Measurements from ENCODE around the gene CCDC6.

Gene CCDC6

DNA sequence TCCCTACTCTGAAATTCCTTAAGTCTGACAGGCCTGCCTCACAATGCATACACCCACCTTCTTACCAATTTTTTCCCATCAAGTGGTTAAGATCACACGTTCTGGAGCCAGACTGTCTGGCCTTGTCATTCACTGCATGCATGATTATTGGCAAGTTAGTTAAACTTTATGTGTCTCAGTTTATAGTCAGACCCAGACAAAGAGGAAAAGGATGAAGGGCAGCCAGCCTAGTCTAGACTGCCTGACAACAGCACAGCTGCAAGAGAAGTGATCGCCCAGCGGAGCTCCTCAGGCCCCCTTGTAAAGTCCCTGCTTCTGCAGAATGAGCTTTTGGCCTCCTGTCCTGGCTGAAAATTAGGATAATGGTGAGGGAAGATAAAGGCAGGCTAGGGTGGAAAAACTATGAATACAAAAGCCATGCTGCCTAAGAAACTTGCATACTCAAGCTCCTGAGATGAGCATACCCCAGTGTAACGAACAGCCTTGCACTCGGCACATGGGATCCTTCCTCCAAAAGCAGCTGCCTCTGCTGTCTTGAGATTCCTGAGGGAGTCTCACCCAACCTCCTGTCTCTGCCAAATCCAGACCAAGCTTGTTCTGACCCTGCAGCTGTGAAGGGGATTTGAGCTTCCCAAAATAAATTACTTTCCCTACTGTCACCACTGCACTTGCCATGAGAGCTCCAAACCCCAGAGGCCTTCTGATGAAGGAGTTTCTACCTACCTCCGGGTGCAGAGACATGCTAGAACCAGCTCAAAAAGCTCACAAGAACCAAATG is 126.4 kb downstream of the CCDC6 start:
- TF ChIP-seq, protein P1, sequence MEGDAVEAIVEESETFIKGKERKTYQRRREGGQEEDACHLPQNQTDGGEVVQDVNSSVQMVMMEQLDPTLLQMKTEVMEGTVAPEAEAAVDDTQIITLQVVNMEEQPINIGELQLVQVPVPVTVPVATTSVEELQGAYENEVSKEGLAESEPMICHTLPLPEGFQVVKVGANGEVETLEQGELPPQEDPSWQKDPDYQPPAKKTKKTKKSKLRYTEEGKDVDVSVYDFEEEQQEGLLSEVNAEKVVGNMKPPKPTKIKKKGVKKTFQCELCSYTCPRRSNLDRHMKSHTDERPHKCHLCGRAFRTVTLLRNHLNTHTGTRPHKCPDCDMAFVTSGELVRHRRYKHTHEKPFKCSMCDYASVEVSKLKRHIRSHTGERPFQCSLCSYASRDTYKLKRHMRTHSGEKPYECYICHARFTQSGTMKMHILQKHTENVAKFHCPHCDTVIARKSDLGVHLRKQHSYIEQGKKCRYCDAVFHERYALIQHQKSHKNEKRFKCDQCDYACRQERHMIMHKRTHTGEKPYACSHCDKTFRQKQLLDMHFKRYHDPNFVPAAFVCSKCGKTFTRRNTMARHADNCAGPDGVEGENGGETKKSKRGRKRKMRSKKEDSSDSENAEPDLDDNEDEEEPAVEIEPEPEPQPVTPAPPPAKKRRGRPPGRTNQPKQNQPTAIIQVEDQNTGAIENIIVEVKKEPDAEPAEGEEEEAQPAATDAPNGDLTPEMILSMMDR (IDR thresholded peaks at IDR 0.05; ENCODE audit: extremely low read depth, missing control alignments): no peak
- no peak for DNase-seq (ENCODE audit: low spot score)

DNA sequence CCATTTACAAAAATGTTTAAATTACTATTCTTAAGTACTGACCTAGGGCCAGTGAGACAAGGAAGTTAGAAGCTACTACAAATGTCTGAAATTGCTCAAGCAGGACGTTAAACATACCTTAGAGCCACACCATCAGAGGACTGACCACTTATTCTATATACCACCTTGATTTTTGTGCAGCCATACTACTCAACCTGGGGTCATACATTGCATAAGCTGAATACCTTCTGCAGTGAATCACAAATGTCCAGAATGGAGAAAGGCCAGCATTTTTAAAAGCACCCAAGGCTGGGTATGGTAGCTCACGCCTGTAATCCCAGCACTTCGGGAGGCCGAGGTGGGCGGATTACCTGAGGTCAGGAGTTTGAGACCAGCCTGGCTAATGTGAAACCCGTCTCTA is 131.9 kb downstream of the CCDC6 start:
- DNase-seq (ENCODE audit: low spot score): no peak
- TF ChIP-seq, protein P1 (IDR thresholded peaks at IDR 0.05; ENCODE audit: extremely low read depth, missing control alignments): no peak

DNA sequence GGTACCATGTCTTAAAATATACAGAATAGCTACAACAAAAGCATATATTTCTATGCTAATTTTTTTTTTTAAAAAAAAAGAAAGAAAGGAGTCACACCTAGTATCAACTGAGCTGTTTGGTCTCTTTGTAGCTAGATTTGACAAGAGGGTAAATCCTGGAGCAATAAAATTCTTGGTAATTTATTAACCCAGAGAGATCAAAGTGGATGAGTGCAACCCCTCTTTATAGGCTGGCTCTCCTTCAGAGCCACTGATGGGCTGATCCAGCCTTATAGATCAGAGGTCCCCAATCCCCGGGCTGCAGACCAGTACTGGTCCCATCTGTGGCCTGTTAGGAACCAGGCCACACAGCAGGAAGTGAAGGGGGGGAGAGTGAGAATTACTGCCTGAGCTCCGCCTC is 133.3 kb downstream of the CCDC6 start:
- DNase-seq (ENCODE audit: low spot score): no peak
- TF ChIP-seq, protein P1 (IDR thresholded peaks at IDR 0.05; ENCODE audit: extremely low read depth, missing control alignments): no peak

DNA sequence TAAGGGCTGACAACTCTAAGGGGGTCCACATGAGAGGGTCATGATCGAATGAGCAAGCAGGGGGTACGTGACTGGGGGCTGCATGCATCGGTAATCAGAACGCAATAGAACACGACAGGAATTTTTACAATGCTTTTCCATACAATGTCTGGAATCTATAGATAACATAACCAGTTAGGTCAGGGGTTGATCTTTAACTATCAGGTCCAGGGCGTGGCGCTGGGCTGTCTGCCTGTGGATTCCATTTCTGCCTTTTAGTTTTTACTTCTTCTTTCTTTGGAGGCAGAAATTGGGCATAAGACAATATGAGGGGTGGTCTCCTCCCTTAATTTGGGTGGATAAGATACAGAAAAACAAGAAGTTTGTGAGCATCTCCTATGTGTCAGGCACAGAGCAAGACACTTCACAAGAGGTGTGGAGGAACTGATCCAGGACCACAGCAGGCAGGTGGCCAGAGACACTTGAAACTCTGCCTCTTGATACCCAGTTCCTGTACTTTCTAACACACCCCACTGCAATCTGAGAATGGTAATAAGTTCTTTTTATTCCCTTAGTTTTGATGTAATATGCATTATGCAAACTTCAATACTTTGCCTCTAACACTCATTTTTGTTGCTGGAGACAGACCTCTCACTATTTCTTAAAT is 135.1 kb downstream of the CCDC6 start:
- DNase-seq (ENCODE audit: low spot score): no peak
- TF ChIP-seq, protein P1 (IDR thresholded peaks at IDR 0.05; ENCODE audit: extremely low read depth, missing control alignments): no peak

DNA sequence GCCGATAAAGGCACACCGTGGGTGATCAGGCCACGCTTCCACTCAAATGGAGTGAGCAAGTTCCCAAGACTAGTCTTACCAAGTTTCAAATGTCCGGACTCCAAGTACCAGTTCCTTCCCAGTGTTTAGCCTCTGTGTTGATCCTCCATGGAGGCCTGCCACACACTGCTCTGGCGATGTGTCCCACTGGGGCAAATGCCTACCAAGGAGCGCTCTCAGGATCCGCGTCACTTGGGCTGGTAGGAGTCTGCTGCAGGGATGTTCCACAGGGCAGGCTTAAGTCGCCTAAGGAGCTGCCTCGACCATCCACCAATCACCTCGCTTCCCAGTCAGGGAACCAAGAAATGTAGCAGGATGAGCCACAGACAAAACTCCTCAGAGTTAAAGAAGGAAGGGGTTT is 135.7 kb downstream of the CCDC6 start:
- no peak for DNase-seq (ENCODE audit: low spot score)
- TF ChIP-seq, protein P1 (IDR thresholded peaks at IDR 0.05; ENCODE audit: extremely low read depth, missing control alignments): no peak

DNA sequence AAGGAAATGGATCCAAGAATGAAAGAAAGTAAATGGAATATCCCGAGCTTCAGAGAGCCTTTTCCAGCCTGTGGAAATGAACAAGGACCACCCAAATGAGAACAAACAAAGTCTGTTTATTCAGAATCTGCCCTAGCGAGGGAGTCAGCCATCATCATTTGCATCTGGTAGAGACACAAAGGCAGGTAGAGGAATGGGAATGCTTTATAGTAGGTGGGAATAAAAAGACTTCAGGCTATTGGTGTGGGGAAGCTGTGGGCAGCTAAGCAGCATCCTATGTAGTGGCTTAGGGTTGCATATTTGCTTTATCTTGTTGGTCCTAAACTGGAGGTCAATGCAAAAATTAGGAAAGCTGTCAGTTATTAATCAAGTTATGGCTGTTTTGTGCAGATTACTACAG is 143.9 kb downstream of the CCDC6 start:
- TF ChIP-seq, protein P1 (IDR thresholded peaks at IDR 0.05; ENCODE audit: extremely low read depth, missing control alignments): no peak
- DNase-seq (ENCODE audit: low spot score): no peak

DNA sequence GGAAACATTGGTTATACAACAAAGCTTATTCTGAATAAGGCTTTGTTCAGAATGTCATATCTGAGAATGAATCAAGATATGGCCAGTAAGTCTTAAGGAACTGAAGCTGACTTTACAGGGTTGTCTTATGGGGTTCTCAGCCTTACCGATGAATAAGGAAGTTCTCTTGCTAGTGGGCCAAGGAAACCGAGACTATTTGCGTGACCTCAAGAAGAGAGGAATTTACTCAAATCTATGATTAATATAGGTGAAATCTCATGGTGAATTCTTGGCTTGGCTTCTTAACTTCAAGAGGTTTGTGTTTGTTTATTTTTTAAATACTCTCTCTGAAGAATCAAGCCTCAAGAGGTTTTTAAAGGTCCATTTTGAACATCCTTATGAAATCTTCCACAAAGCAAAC is 148.4 kb downstream of the CCDC6 start:
- no peak for DNase-seq (ENCODE audit: low spot score)
- TF ChIP-seq, protein P1 (IDR thresholded peaks at IDR 0.05; ENCODE audit: extremely low read depth, missing control alignments): no peak

All from GM20000 (cell line).